NCI-H1105 treated with DMSO at 0.1 percent for 48 hours (cell line): ENCODE measurements around the gene GRK5.

Experiments used
- DNase-seq: peaks from one replicate; lab custom pipeline; 2025; lab: John Stamatoyannopoulos, UW

GRK5 gene

DNA sequence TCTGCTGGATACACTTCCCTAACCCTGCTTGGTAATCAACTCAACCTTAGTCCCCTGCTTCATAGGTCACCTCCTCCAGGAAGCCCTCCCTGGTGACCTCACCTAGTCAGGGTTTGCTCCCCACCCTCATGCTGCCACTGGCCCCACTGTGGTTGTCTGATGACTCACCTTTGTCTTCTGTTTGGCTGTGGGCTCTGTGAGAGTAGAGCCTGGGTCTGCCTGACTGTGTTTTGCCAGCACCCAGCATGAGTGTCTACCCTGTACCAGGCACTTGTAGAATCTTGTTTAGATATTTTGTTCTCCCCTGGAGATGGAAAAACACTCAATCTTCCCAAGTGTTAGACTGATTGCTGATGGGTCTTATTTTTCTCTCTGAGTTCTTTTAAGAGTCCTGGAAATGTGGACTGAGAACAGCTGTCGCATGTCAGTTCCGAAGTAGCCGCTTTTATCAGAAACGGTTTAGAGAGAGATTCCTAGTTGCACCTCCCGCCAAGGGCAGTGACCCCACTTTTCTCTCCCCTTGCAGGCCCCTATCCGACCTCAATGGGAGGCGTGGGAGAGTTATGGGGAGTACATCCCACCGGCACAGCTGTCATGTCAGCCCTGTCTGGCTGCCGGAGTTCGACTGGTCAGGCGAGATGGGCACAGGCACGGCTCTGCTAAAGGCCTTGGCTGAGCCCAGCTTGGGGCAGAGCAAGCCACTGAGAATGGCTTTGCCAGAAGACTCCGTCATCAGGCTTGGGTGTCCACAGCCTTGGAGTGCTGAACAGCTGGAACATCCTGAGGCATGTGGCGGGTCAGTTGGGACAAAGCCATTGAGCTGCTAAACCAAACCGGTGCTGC, 134.3 kb downstream of the GRK5 start:
- DNase-seq: no peak

GRCh38 chr10:119342335-119342734, 135.0 kb downstream of the GRK5 start:
- DNase-seq: no peak

- no peak for DNase-seq
These were observed 135.7 kb downstream of the GRK5 start for GRCh38 chr10:119343011-119343601.

- DNase-seq: peak; percentile 16
These were observed 137.0 kb downstream of the GRK5 start for GRCh38 chr10:119344381-119344780.

- no peak for DNase-seq
These were observed 138.9 kb downstream of the GRK5 start for GRCh38 chr10:119346095-119346832.

DNA sequence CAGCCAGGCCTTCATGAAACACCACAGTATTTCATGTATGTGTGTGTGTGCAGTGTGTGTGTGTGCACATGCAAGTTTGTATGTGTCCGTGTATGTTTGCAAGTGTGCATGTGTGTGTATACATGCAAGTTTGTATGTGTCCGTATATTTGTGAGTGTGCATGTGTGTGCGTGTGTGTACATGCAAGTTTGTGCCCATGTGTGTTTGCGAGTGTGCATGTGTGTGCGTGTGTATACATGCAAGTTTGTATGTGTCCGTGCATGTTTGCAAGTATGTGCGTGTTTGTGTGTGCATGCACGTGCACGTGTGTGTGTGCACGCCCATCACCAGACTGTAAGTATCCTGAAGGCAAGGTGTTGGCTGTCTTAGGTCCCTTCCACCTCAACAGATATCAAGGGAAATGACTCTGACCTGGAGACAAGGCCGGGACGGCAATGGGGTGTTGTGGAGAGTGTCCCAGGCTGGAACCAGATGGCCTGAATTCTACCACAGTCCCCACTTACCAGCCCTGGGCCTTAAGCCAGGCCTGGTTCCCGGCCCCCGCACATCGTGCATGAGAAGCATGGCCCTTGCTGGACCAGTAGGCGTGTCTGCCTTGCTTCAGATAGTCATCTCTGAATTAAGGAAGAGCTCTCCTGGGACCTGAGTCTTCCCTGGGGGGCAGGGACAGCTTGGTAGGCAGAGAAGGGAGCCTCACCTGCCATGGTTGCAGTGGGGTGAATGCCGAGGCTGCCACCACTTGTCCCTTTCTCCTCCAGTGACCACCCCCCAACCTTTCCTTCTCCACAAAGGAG, 140.0 kb downstream of the GRK5 start:
- DNase-seq: no peak

DNA sequence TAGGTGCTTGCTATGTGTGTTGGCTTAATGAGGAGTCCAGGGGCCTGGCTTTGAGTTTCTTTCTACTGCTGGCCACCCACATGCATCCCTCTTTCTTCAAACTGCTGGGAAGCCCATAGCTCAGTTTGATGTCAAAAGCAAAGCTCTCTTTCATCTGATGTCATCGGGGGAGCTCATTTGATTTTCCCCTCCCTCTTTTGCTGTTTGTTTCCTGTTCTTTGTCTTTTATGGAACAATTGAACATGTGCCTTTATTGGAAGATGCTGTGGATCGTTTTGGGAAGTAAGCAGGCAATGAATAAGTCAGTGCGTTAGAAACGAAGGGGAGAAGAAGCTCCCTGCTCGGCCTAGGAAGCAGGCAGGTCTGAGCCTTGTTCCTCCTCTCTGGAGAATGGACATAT, 140.7 kb downstream of the GRK5 start:
- no peak for DNase-seq

- DNase-seq: no peak
These were observed 141.3 kb downstream of the GRK5 start for GRCh38 chr10:119348516-119349240.

DNA sequence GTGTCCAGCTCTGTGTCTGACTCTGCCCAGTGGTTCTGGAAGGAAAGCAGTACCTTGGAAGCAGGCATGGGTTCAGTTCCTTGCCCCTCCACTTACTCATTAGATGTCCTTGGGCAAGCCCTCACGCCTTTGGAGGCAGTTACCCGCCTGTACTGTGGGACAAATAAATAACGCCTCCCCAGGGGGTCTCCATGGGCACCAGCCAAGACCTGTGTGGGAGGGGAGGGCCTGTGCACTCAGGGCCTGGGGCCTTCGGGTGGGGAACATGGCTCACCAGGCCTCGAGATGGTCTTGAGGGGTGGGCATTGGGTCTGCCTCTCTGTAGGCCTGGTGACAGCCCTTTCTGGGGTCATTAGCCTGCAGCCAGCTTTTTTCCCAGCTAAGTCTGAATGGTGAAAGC, 142.0 kb downstream of the GRK5 start:
- no peak for DNase-seq

DNA sequence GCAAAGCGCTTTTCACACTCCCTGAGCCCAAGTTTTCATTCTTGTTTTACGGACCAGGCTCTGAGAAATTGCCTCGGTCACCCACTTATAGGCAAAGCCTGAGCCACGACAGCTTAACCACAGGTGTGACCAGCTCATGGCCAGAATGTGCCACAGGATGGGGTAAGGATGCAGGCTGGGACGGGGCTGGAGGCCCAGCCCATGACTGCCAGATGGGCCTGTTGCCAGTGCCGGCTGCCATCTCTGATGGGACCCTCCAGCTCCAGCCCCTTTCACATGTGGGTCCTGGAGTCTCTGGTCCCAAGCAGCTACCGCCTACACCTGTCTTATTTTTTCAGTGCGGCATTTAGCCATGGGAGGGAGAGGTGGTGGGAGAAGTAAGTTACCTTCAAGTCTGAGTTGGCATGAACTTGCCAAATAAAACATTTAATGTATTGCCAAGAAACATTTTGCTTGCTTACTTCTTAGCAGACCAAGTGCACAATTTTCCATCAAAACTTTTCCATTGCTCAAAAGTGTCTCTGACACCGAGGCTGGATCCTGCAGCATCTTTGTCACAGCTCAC, 142.6 kb downstream of the GRK5 start:
- DNase-seq: no peak

DNA sequence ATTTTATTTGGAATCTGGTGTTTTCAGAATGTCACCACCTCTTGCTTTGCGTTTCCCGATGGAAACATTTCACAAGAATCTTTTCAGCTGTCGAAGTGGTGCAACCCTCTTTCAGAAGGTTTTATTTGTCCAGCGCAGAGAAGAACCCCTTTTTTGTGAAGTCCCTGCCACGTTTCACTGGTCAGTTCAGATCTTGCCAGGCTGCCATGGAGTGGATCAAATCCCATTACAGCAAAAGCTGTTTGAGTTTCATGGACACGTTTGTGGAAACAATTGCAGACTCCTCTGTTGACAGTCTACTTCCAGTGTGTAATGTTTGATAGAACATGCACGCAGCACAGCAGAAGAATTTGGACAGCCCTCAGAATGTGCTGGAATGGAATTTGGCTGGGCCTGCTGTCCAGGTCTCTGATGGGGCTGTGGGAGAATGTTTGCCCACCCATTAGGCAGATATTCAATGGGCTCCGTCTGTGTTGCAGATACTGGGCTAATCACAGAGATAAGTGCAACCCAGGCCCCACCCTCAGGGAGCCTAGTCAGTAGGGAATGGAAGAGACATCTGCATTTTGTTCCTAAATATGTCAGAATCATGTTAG, 143.2 kb downstream of the GRK5 start:
- no peak for DNase-seq

DNA sequence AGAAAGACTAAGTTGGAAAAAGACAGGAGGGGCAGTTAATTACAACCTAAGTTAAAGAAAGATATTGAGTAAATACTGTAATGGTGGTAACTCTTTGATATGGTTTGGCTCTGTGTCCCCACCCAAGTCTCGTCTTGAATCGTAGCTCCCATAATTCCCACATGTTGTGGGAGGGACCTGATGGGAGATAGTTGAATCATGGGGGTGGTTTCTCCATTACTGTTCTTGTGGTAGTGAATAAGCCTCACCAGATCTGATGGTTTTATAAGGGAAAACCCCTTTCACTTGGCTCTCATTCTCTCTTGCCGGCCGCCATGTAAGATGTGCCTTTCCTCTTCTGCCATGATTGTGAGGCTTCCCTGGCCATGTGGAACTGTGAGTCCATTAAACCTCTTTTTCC, 143.8 kb downstream of the GRK5 start:
- DNase-seq: no peak

DNA sequence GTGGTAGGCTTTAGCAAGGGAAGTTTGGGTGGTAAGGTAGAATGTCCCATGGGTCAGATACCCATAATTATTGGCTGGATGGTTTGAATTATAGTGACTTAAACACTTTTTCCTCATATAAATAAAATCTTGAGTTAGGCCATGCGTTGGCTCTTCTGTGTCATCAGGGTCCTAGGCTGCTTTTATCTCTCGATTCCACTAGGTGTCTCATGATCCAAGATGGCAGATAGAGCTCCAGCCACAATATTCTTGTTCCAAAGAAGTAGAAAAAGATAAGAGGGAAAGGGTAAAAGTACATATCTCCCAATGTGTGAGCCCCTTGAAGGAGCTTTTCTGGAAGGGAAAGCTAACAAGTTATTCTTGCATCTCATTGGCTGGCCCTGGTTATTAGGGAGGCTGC, 144.7 kb downstream of the GRK5 start:
- no peak for DNase-seq

- no peak for DNase-seq
These were observed 145.4 kb downstream of the GRK5 start for GRCh38 chr10:119352807-119353206.

- no peak for DNase-seq
These were observed 146.1 kb downstream of the GRK5 start for GRCh38 chr10:119353421-119353820.

DNA sequence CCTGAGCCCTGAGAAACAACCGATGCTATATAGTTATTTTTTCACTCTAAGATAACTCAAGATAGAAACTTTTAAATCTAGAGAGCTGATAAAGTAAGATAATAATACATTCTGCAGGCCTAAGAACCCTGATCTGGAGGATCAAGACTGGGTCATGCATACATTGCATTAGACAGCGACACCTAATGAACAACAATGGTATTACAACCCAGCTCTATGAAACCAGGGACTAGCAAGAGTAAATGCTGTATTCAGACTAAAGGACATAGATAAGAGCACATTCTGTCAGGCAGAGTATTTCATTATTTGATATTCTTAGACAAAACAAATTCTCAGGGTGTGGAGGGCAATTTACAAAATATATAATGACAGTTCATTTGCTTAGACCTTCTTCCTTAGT, 148.6 kb downstream of the GRK5 start:
- DNase-seq: no peak

DNA sequence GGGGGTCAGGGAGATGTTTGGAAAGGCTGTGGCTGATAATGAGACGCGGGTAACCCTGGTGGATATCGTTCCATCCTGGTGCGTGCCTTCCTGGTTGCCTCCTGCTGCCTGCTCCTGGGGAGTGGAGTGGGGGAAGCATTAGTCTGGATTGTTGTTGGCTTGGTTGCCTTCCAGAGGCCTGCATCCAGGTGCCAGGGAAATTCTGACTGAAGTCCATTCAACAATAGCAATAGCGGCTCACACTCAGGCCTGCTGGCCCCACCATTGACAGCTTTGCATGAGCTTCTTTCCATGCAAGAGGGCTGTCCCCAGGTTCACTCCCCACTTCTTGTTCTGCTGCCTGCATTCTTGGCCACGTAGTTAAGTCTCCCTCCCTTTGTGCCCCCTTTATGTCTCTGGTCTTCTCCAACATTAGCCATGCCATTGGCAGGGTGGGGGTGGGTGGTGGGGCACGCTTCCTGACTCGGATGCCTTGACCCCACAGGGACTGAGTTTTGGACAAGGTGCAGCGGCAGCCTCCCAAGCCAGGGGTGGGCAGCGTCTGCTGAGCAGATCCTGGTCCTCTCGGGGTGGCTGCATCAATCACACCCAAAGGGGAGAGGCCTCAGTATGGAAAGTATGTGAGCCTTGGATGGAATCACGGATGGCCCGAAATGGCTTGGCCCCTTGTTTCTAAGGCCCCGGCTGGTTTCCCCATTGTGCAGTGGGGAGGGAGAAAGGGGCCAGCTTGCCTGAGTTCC, 150.2 kb downstream of the GRK5 start:
- no peak for DNase-seq

- no peak for DNase-seq
These were observed 150.8 kb downstream of the GRK5 start for GRCh38 chr10:119358152-119358512.

GRCh38 chr10:119358567-119358966, 151.2 kb downstream of the GRK5 start:
- DNase-seq: no peak

GRCh38 chr10:119359025-119359424, 151.7 kb downstream of the GRK5 start:
- DNase-seq: no peak
